ENCODE measurements around the gene CASP8.

- TF ChIP-seq CTCF (IDR thresholded peaks at IDR 0.05) (no peak), EZH2 (IDR thresholded peaks at IDR 0.05; ENCODE audit: borderline replicate concordance, insufficient read depth, low read depth, low read length, poor library complexity, severe bottlenecking) (no peak)
Observed at GRCh38 chr2:201269764-201270163, 9.4 kb downstream of the CASP8 start.

Measured in B cell (primary cell).